NT2/D1 (cell line): ENCODE data around the gene AK8.

ENCODE experiments used
- SUZ12 ChIP-seq: IDR thresholded peaks from 2 replicates; pipeline ENCODE4 v1.6.1; 2011; ENCODE audit not compliant: insufficient read length, insufficient read depth; ENCODE audit errors: extremely low read depth
- YY1 ChIP-seq: IDR thresholded peaks from 2 replicates; pipeline ENCODE4 v1.6.1; 2011; ENCODE audit not compliant: insufficient read length, insufficient read depth
- ZNF274 ChIP-seq: IDR thresholded peaks from 2 replicates; pipeline ENCODE4 v1.6.1; 2011; ENCODE audit warnings: mild to moderate bottlenecking, low read depth, low read length

DNA sequence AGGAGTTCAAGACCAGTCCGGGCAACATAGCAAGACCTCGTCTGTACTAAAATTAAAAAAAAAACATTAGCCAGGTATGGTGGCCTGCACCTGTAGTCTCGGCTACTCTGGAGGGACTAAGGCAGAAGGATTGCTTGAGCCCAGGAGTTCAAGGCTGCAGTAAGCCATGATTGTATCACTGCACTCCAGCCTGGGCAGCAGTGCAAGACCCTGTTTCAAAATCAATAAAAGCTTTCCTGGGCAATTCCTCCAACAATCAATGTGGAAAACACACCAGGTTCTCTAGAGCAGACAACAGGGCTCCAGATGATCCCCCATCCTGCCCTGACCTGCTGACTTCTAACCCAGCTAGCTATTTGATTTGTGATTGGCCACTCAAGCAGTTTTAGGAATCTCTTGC lies 1.2 kb downstream of the AK8 start:
- TF ChIP-seq YY1 (no peak), ZNF274 (no peak), SUZ12 (no peak)
